ENCODE measurements around the gene SUFU.

Gene SUFU

GRCh38 chr10:102670065-102670670 lies 166.4 kb downstream of the SUFU start:
- no peak for TF ChIP-seq CTCF (IDR thresholded peaks at IDR 0.05; ENCODE audit: low read depth, low read length)
- in situ Hi-C loops (cut with HindIII; ENCODE audit: low sequenced_read_pairs) = no loop called here
- DNase-seq (ENCODE audit: low read depth, low spot score) = no peak
- no peak overlapping the region for H3K4me3 ChIP-seq (ENCODE audit: low read depth, low read length)

- in situ Hi-C loops (cut with HindIII; ENCODE audit: low sequenced_read_pairs) = no loop called here
- no peak for DNase-seq (ENCODE audit: low read depth, low spot score)
- H3K4me3 ChIP-seq (ENCODE audit: low read depth, low read length) = no peak overlapping the region
- no peak for TF ChIP-seq CTCF (IDR thresholded peaks at IDR 0.05; ENCODE audit: low read depth, low read length)
These were observed 167.2 kb downstream of the SUFU start for GRCh38 chr10:102670871-102671434.

GRCh38 chr10:102673236-102673818 lies 169.6 kb downstream of the SUFU start:
- no peak for DNase-seq (ENCODE audit: low read depth, low spot score)
- H3K4me3 ChIP-seq (ENCODE audit: low read depth, low read length) = no peak overlapping the region
- in situ Hi-C loops (cut with HindIII; ENCODE audit: low sequenced_read_pairs) = no loop called here
- no peak for TF ChIP-seq CTCF (IDR thresholded peaks at IDR 0.05; ENCODE audit: low read depth, low read length)

- in situ Hi-C loops (cut with HindIII; ENCODE audit: low sequenced_read_pairs) = no loop called here
These were observed 170.2 kb downstream of the SUFU start for GRCh38 chr10:102673819-102674511.

GRCh38 chr10:102674566-102674965 lies 170.8 kb downstream of the SUFU start:
- H3K4me3 ChIP-seq (ENCODE audit: low read depth, low read length) = no peak overlapping the region
- TF ChIP-seq CTCF (IDR thresholded peaks at IDR 0.05; ENCODE audit: low read depth, low read length) = no peak
- in situ Hi-C loops (cut with HindIII; ENCODE audit: low sequenced_read_pairs) = no loop called here
- no peak for DNase-seq (ENCODE audit: low read depth, low spot score)

More at GRCh38 chr10:102673819-102674511, 170.2 kb downstream of the SUFU start:
- H3K4me3 ChIP-seq (ENCODE audit: low read depth, low read length) = peak overlapping the region; percentile 1
- peak; percentile 76 for DNase-seq (ENCODE audit: low read depth, low spot score)
- TF ChIP-seq CTCF (IDR thresholded peaks at IDR 0.05; ENCODE audit: low read depth, low read length) = no peak

- no peak overlapping the region for H3K4me3 ChIP-seq (ENCODE audit: low read depth, low read length)
- no peak for TF ChIP-seq CTCF (IDR thresholded peaks at IDR 0.05; ENCODE audit: low read depth, low read length)
- DNase-seq (ENCODE audit: low read depth, low spot score) = no peak
- in situ Hi-C loops (cut with HindIII; ENCODE audit: low sequenced_read_pairs) = no loop called here
These were observed 171.4 kb downstream of the SUFU start for GRCh38 chr10:102675011-102675665.

Measured in astrocyte of the spinal cord (primary cell).